WTC11 (cell line): ENCODE measurements around the gene ANGPTL2. TPM values are rescaled to one million over a fixed set of nuclear protein-coding genes. Genes with fewer than 3 reads are reported as not detected.

Source experiments
- ATAC-seq: fragments of 200-7000 bp; cut with Tn5 transposase; 2 replicates; pipeline ENCODE4 v1.10.0; 2021; ENCODE audit warnings: mild to moderate bottlenecking, moderate library complexity
- CTCF ChIA-PET: fragments of 300-600 bp; sonication (Branson Sonifier 250); formaldehyde crosslinking; loops from one replicate; lab custom pipeline; 2021; ENCODE audit warnings: antibody characterized with exemption; lab: Charles Lee
- POLR2A ChIA-PET: fragments of 350-600 bp; sonication (Branson Sonifier 250); formaldehyde crosslinking; loops from one replicate; lab custom pipeline; 2021; ENCODE audit warnings: antibody characterized with exemption; lab: Charles Lee
- DNase-seq: peaks from one replicate; pipeline ENCODE4 v3.0.0; 2021; ENCODE audit warnings: low spot score
- H3K27ac Mint-ChIP-seq: 2 replicates; pipeline ENCODE4 v1.8.0; 2021; ENCODE audit warnings: mixed read lengths
- H3K27me3 Mint-ChIP-seq: 2 replicates; pipeline ENCODE4 v1.8.0; 2021; ENCODE audit warnings: low read depth, mild to moderate bottlenecking, moderate library complexity, mixed read lengths
- H3K36me3 Mint-ChIP-seq: 2 replicates; pipeline ENCODE4 v1.8.0; 2021; ENCODE audit warnings: mixed read lengths
- H3K4me1 Mint-ChIP-seq: 2 replicates; pipeline ENCODE4 v1.8.0; 2022; ENCODE audit warnings: mixed read lengths
- H3K4me3 Mint-ChIP-seq: 2 replicates; pipeline ENCODE4 v1.8.0; 2021; ENCODE audit warnings: mild to moderate bottlenecking, moderate library complexity, mixed read lengths
- H3K9me3 Mint-ChIP-seq: 2 replicates; pipeline ENCODE4 v1.8.0; 2021; ENCODE audit warnings: mixed read lengths
- ATF1 ChIP-seq: sonication (generic); formaldehyde crosslinking; IDR thresholded peaks from 2 replicates; pipeline ENCODE4 v1.8.1; 2023; ENCODE audit warnings: mild to moderate bottlenecking, moderate library complexity, missing genetic modification reagents
- ATF2 ChIP-seq: sonication (generic); formaldehyde crosslinking; IDR thresholded peaks from 2 replicates; pipeline ENCODE4 v1.8.1; 2022; ENCODE audit warnings: low read depth, missing genetic modification reagents, borderline replicate concordance
- CREM ChIP-seq: sonication (generic); formaldehyde crosslinking; IDR thresholded peaks from 2 replicates; pipeline ENCODE4 v1.8.1; 2022; ENCODE audit warnings: mild to moderate bottlenecking, missing genetic modification reagents, moderate library complexity
- ESRRA ChIP-seq: sonication (generic); formaldehyde crosslinking; IDR thresholded peaks from 2 replicates; pipeline ENCODE4 v1.8.1; 2022; ENCODE audit warnings: mild to moderate bottlenecking, missing genetic modification reagents, borderline replicate concordance
- FOXJ3 ChIP-seq: sonication (generic); formaldehyde crosslinking; IDR thresholded peaks from 2 replicates; pipeline ENCODE4 v1.9.0; 2021; ENCODE audit warnings: missing genetic modification reagents, mild to moderate bottlenecking, borderline replicate concordance
- FOXP1 ChIP-seq: sonication (generic); formaldehyde crosslinking; IDR thresholded peaks from 2 replicates; pipeline ENCODE4 v1.8.0; 2022; ENCODE audit warnings: missing genetic modification reagents, mild to moderate bottlenecking, moderate library complexity, borderline replicate concordance
- FOXP4 ChIP-seq: sonication (generic); formaldehyde crosslinking; IDR thresholded peaks from 2 replicates; pipeline ENCODE4 v1.8.0; 2022; ENCODE audit warnings: mild to moderate bottlenecking, missing genetic modification reagents
- GABPB1 ChIP-seq: sonication (generic); formaldehyde crosslinking; IDR thresholded peaks from 2 replicates; pipeline ENCODE4 v1.8.1; 2023; ENCODE audit warnings: mild to moderate bottlenecking, missing genetic modification reagents
- JAZF1 ChIP-seq: fragments of 250-450 bp; sonication (Bioruptor Pico); IDR thresholded peaks from 2 replicates; pipeline ENCODE4 v1.9.0; 2021; ENCODE audit warnings: moderate library complexity, mild to moderate bottlenecking, inconsistent platforms
- JUN ChIP-seq: sonication (generic); formaldehyde crosslinking; IDR thresholded peaks from 2 replicates; pipeline ENCODE4 v1.8.0; 2023; ENCODE audit warnings: mild to moderate bottlenecking, missing genetic modification reagents
- MYBL2 ChIP-seq: sonication (generic); formaldehyde crosslinking; IDR thresholded peaks from 2 replicates; pipeline ENCODE4 v1.8.1; 2023; ENCODE audit warnings: mild to moderate bottlenecking, moderate library complexity, missing genetic modification reagents
- NFYB ChIP-seq: sonication (generic); formaldehyde crosslinking; conservative IDR thresholded peaks from 2 replicates; pipeline ENCODE4 v1.8.0; 2022; ENCODE audit warnings: low read depth, missing genetic modification reagents
- NR3C1 ChIP-seq: sonication (generic); formaldehyde crosslinking; conservative IDR thresholded peaks from 2 replicates; pipeline ENCODE4 v1.8.1; 2023; ENCODE audit warnings: low read depth, mild to moderate bottlenecking, missing genetic modification reagents
- RORB ChIP-seq: fragments of 250-450 bp; sonication (Bioruptor Pico); IDR thresholded peaks from 2 replicates; pipeline ENCODE4 v1.9.0; 2021; ENCODE audit warnings: mild to moderate bottlenecking
- TEAD1 ChIP-seq: sonication (generic); formaldehyde crosslinking; IDR thresholded peaks from 2 replicates; pipeline ENCODE4 v1.8.0; 2022; ENCODE audit warnings: mild to moderate bottlenecking, missing genetic modification reagents
- ZNF121 ChIP-seq: sonication (generic); formaldehyde crosslinking; IDR thresholded peaks from 2 replicates; pipeline ENCODE4 v1.8.0; 2023; ENCODE audit warnings: missing genetic modification reagents
- ZNF263 ChIP-seq: sonication (generic); formaldehyde crosslinking; IDR thresholded peaks from 2 replicates; pipeline ENCODE4 v1.8.1; 2022; ENCODE audit warnings: low read depth, mild to moderate bottlenecking, moderate library complexity, missing genetic modification reagents
- ZNF317 ChIP-seq: sonication (generic); formaldehyde crosslinking; IDR thresholded peaks from 2 replicates; pipeline ENCODE4 v1.8.1; 2023; ENCODE audit warnings: low read depth, mild to moderate bottlenecking, moderate library complexity, missing genetic modification reagents, borderline replicate concordance
- ZNF512 ChIP-seq: sonication (generic); formaldehyde crosslinking; IDR thresholded peaks from 2 replicates; pipeline ENCODE4 v1.8.1; 2022; ENCODE audit warnings: missing genetic modification reagents, borderline replicate concordance
- total RNA-seq: library from RNA; stranded (reverse); gene quantifications from 3 replicates; pipeline ENCODE4 v1.2.3, GENCODE V29; 2021

The ANGPTL2 gene
- total RNA-seq, 1 experiment from 2014 or later, result 4.5 TPM

- TF ChIP-seq MYBL2 (no peak), FOXP4 (CRISPR knock-in tag) (no peak), NFYB (CRISPR knock-in tag) (no peak)
Observed at GRCh38 chr9:127128341-127129072, 6.1 kb upstream of the ANGPTL2 start (continued).

GRCh38 chr9:127126971-127127370 lies 4.5 kb upstream of the ANGPTL2 start:
- no peak overlapping the region for H3K27ac Mint-ChIP-seq
- CTCF ChIA-PET, result interaction anchor here (0.9 kb wide), 1 partner anchor 83 kb away, joined by 3 read pairs; no protein-coding TSS in a partner anchor
- H3K27me3 Mint-ChIP-seq, result no peaks in the 10 kb centered on the region; the same call in none of the 2 replicates
- H3K4me1 Mint-ChIP-seq, result peaks cover 25% of the 10 kb centered on the region
- H3K36me3 Mint-ChIP-seq, result no peaks in the 10 kb centered on the region
- no peak for TF ChIP-seq FOXJ3 (CRISPR knock-in tag)
- no peak for TF ChIP-seq ZNF317 (CRISPR knock-in tag)
- no peak for TF ChIP-seq ZNF121
- TF ChIP-seq ZNF263 (CRISPR knock-in tag), result no peak
- TF ChIP-seq NR3C1, result no peak
- TF ChIP-seq ATF1 (CRISPR knock-in tag), result no peak
- TF ChIP-seq ESRRA (CRISPR knock-in tag), result no peak
- no peak for TF ChIP-seq ATF2 (CRISPR knock-in tag)
- no peak for TF ChIP-seq GABPB1 (CRISPR knock-in tag)
- no peak for TF ChIP-seq CREM
- no peak for TF ChIP-seq FOXP1
- TF ChIP-seq JAZF1 (CRISPR knock-in tag), result no peak
- TF ChIP-seq ZNF512 (CRISPR knock-in tag), result no peak
- TF ChIP-seq RORB (CRISPR knock-in tag), result no peak
- TF ChIP-seq TEAD1 (CRISPR knock-in tag), result no peak
- no peak for TF ChIP-seq JUN (CRISPR knock-in tag)
- TF ChIP-seq FOXP4 (CRISPR knock-in tag), result no peak
- ATAC-seq (no peak), DNase-seq (no peak)
- no peaks in the 10 kb centered on the region for H3K9me3 Mint-ChIP-seq
- H3K4me3 Mint-ChIP-seq, result no peak overlapping the region
- POLR2A ChIA-PET, result no interaction called here
